B cell (primary cell): ENCODE measurements around the gene BORA.

Experiments used
- EZH2 ChIP-seq: IDR thresholded peaks from 2 replicates; pipeline ENCODE4 v1.6.1; 2012; ENCODE audit warnings: borderline replicate concordance, low read depth, mild to moderate bottlenecking, moderate library complexity, low read length; ENCODE audit not compliant: insufficient read depth, poor library complexity, severe bottlenecking
- TF ChIP-seq, protein P1 (sequence below): fragments of 200-600 bp; IDR thresholded peaks from one replicate; pipeline ENCODE4 v1.8.0; 2022; ENCODE audit warnings: antibody characterized with exemption, mild to moderate bottlenecking

DNA sequence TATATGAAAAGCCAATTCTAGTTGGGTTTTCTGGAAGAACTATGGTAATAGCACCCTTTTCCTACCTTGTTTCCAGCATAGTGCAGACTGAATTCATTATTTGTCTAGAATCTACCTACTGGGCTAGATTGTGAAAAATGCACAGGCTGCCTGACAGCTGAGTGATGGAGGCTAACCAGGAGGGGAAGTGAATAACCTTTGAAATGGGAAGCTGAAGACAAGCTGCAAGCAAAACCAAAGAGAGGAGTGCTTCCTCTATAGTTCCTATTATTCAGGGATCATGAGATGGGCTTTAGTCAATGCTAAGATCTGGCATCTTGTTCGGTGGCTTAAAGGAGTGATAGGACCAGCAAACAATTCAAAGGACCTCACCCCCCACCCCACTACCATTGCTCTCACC, 27.2 kb upstream of the BORA start:
- TF ChIP-seq, protein P1, sequence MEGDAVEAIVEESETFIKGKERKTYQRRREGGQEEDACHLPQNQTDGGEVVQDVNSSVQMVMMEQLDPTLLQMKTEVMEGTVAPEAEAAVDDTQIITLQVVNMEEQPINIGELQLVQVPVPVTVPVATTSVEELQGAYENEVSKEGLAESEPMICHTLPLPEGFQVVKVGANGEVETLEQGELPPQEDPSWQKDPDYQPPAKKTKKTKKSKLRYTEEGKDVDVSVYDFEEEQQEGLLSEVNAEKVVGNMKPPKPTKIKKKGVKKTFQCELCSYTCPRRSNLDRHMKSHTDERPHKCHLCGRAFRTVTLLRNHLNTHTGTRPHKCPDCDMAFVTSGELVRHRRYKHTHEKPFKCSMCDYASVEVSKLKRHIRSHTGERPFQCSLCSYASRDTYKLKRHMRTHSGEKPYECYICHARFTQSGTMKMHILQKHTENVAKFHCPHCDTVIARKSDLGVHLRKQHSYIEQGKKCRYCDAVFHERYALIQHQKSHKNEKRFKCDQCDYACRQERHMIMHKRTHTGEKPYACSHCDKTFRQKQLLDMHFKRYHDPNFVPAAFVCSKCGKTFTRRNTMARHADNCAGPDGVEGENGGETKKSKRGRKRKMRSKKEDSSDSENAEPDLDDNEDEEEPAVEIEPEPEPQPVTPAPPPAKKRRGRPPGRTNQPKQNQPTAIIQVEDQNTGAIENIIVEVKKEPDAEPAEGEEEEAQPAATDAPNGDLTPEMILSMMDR, result no peak
- no peak for TF ChIP-seq EZH2
